PC-3 (cell line): ENCODE data around the gene PLEKHO2.

Source experiments
- EZH2 ChIP-seq: fragments of 300-600 bp; sonication (generic); IDR thresholded peaks from one replicate; pipeline ENCODE4 v1.6.1; 2017; ENCODE audit warnings: antibody characterized with exemption, mild to moderate bottlenecking, low read length; ENCODE audit not compliant: unreplicated experiment
- EZH2phosphoT487 ChIP-seq: fragments of 300-600 bp; sonication (generic); IDR thresholded peaks from 2 replicates; pipeline ENCODE4 v1.6.1; 2018; ENCODE audit warnings: mild to moderate bottlenecking, antibody characterized with exemption, low read length, borderline replicate concordance
- TF ChIP-seq, protein P1 (sequence below): fragments of 300-600 bp; sonication (generic); conservative IDR thresholded peaks from 2 replicates; pipeline ENCODE4 v1.5.1; 2017; ENCODE audit warnings: antibody characterized with exemption, low read depth, mild to moderate bottlenecking, low read length

DNA sequence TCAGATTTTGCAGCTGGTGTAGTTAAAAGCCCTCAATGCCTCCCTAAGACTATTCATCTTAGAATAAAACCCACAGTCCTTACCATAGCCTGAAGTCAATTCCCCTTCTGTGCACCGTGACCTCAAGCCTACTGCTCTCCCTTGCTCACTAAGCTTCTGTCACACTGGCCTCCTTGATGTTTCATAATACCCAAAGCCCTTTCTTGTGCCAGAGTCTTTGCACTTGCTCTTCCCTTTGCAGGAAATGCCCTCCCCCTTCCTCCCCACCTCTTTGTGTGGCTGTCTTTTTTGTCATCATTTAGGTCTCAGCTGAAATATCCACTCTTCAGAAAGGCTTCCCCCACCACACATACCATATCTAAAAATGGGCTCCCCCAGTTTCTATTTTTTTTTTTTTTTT is 4.2 kb upstream of the PLEKHO2 start:
- TF ChIP-seq, protein P1, sequence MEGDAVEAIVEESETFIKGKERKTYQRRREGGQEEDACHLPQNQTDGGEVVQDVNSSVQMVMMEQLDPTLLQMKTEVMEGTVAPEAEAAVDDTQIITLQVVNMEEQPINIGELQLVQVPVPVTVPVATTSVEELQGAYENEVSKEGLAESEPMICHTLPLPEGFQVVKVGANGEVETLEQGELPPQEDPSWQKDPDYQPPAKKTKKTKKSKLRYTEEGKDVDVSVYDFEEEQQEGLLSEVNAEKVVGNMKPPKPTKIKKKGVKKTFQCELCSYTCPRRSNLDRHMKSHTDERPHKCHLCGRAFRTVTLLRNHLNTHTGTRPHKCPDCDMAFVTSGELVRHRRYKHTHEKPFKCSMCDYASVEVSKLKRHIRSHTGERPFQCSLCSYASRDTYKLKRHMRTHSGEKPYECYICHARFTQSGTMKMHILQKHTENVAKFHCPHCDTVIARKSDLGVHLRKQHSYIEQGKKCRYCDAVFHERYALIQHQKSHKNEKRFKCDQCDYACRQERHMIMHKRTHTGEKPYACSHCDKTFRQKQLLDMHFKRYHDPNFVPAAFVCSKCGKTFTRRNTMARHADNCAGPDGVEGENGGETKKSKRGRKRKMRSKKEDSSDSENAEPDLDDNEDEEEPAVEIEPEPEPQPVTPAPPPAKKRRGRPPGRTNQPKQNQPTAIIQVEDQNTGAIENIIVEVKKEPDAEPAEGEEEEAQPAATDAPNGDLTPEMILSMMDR, result no peak
- TF ChIP-seq EZH2, result no peak
- TF ChIP-seq EZH2phosphoT487, result no peak
